Keratinocyte (primary cell): ENCODE data around the gene TAGLN.

Source experiments
- CTCF ChIP-seq, 3 experiments: IDR thresholded peaks in 1 of 3; conservative IDR thresholded peaks in 1 of 3; optimal IDR thresholded peaks in 1 of 3; 2 replicates in 2 of 3; 3 replicates in 1 of 3; pipeline versions ENCODE3 to v1.5.1; 2011; ENCODE audit warnings: low read length in 3 of 3, mild to moderate bottlenecking in 3 of 3, moderate library complexity in 2 of 3, control low read depth in 1 of 3, inconsistent platforms in 1 of 3; ENCODE audit not compliant: insufficient read depth in 2 of 3; ENCODE audit errors: extremely low read depth in 1 of 3
- EZH2 ChIP-seq: IDR thresholded peaks from one replicate; pipeline ENCODE4 v1.6.1; 2012; ENCODE audit warnings: inconsistent platforms, mild to moderate bottlenecking, low read length, moderate library complexity

- no peak for TF ChIP-seq CTCF (optimal IDR thresholded peaks at IDR 0.05 in 1 of 3, IDR thresholded peaks at IDR 0.05 in 1 of 3, conservative IDR thresholded peaks at IDR 0.05 in 1 of 3; ENCODE audit: extremely low read depth in 1 of 3, insufficient read depth in 2 of 3, low read length in 3 of 3)
- TF ChIP-seq EZH2: no peak
These were observed 3.9 kb upstream of the TAGLN start for GRCh38 chr11:117195258-117195657.
